Skeletal muscle cell (primary cell): Measurements from ENCODE around the gene SURF1.

ENCODE experiments used
- DNase-seq: peaks from one replicate; pipeline ENCODE4 v3.0.0-alpha.2; 2010; ENCODE audit warnings: low read depth
- H3K4me3 ChIP-seq: 2 replicates; pipeline ENCODE4 v1.5.1; 2011; ENCODE audit warnings: low read depth, mild to moderate bottlenecking, control low read depth, low read length, moderate library complexity

Gene SURF1

GRCh38 chr9:133303266-133304157 lies 52.8 kb downstream of the SURF1 start:
- H3K4me3 ChIP-seq: no peak overlapping the region
- DNase-seq: no peak
